Body of pancreas (tissue), 4 donors: ENCODE data around the gene ZNF277.

Source experiments
- CTCF ChIP-seq, 7 experiments: fragments of 450-650 bp in 4 of 7; fragments of 200-600 bp in 3 of 7; sonication (generic) in 3 of 7; IDR thresholded peaks; one replicate each; pipeline ENCODE4 v1.5.1; 2016 to 2019; ENCODE audit warnings: antibody characterized with exemption in 7 of 7
- POLR2A ChIP-seq, 3 donors: fragments of 450-650 bp; IDR thresholded peaks; one replicate each; pipeline ENCODE4 v1.6.1; 2016; ENCODE audit warnings: antibody characterized with exemption in 3 of 3, mild to moderate bottlenecking in 2 of 3

- TF ChIP-seq CTCF (IDR thresholded peaks at IDR 0.05): no peak
- no peak for TF ChIP-seq POLR2A (IDR thresholded peaks at IDR 0.05)
Observed at GRCh38 chr7:112377593-112377992, 171.1 kb downstream of the ZNF277 start.
